DMS153 (cell line): ENCODE data around the gene HMCN1.

Experiments
- DNase-seq: peaks from one replicate; lab custom pipeline; 2025; lab: John Stamatoyannopoulos, UW

The HMCN1 gene

DNA sequence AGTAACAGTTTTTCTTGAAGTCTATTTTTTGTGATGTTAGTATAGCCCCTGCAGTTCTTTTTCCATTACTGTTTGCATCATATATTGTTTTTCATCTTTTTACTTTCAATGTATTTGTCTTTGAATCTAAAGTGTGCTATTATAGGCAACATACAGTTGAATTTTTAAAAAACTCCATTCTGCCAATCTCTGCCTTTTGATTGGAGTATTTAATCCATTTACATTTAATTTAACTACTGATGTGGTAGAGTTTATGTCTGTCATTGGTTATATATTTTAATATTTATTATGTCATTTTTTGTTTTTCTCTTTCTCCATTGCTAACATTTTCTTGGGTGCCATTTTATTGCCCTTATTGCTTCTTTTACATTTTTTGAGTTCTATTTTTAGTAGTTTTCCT is 296.3 kb downstream of the HMCN1 start:
- no peak for DNase-seq

DNA sequence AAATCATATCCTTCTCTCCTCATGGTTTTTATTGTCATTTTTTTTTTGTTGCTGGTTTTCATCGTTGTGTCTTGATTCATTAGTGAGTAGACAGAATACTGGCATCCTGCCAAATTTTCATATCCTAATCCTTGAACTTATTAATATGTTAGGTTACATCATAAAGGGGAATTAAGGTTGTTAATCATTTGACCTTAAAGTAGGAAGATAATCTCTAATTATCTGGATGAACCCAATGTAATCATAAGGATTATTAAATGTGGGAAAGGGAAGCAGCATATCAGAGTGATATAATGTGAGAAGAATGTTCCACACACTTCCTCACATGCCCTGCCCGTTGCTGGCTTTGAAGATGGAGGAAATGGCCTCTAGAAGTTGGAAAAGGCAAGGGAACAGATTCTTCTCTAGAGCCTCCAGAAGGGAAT is 299.7 kb downstream of the HMCN1 start:
- DNase-seq: no peak

DNA sequence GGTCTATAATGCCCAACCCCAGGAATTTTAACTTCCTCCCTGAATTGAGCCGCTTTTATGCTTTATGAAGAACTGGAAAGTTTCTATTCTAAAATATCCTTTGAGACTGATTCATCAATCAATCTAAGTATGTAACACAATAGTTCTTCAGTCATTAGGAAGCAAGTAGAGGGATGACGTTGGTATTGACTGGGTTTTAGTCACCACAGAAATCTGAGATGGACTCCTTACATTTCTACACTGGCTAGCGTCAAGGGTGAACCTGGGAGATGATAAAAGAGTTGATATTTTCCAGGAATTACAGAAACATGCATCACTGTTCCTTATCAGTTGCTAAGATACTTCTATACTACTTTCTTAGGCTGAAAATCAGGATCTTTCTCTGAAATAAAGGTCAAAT is 308.0 kb downstream of the HMCN1 start:
- no peak for DNase-seq

DNA sequence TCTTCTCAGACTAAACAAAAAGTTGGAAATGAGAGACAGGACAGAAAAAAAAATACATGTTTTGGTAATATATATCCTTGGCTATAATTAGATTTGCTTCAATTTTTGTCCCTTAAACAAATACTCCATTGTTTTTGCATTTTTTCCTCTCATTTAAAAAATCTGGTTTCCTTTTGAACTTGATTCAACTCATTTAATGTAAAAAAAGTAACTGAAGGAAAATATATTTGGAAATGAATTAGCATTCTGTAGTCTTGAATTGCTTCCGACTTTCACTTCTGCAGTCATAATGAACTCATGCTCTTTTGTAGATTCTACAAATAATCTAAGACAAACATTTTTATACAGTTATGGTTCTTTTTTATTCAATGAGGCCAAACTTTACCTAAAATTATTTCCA is 309.1 kb downstream of the HMCN1 start:
- no peak for DNase-seq

DNA sequence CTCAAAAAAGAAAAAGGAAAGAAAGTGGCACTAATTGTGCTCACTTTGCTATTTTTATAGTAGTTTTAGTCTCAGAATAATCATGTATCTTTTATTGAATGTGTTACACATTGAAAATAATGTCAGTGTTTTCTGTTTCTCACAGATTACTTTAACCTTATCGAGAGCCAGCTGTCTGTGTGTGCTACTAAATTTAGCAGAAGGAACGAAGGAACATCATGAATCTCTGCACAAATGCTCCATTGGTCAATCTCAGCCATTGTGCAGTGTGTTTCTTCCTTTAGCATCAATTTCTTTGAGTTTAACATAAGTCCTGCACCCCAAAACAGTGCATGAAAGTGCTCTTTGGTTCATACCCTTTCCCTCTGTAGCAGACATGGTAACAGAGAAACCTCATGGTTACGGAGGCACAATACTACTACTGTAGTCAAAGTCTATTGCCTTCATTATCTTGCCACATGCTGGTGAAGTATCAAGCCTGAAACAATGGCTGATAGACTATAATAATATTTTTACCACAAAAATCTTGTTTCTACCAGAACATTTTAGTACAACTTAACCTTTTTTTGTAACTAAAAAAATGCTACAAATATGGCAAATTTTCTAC is 310.0 kb downstream of the HMCN1 start:
- no peak for DNase-seq

DNA sequence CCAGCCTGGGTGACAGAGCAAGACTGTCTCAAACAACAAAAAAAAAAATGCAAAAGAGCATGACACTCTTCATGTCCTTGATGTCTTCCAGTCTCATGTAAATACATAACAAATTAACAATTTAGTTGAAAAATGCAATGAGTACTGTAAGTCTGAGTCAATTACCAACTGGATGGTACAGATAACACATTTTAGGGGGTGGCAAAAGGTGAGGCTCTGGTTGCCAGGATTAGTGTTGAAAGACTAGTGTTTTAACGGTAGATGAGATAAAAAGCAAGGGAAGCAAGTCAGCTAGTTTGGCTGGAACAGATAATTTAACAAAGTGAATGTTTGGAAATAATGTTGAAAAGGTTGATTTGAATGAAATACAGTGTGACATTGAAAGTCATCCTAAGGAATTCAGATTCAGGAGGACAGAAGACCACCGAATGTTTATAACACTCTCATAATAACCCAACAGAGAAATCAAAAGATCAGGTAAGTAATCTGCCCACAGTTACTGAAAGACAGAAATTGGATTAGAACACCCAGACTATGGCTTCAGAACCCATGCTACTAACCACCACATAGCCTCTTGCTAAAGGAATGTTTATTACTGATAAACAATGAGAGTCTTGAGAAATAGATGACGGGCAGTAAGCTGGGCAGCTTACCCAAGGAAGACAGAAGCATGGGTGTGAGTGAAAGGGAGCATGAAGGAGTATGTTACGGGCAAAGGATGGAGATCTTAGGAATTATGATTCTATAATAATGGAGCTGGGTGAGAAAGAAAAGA is 312.4 kb downstream of the HMCN1 start:
- DNase-seq: no peak

DNA sequence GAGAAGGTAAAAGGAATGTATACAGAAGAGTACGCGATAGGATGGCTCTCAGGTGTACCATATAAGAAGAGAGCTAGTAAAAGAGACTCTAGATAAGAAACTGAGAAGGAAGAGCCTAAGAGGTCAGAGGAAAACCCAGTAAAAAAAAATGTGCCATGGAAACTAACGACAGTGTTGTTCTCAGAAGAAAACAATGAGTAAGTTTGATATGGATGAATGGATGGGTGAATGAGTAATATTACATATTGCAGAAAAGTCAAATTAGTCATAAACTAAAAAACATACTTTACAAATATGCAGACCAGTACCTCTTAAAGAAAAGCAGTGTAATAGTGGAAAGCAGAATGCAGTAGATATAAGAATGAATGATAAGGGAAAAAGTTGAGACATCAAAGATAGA is 316.2 kb downstream of the HMCN1 start:
- DNase-seq: no peak

DNA sequence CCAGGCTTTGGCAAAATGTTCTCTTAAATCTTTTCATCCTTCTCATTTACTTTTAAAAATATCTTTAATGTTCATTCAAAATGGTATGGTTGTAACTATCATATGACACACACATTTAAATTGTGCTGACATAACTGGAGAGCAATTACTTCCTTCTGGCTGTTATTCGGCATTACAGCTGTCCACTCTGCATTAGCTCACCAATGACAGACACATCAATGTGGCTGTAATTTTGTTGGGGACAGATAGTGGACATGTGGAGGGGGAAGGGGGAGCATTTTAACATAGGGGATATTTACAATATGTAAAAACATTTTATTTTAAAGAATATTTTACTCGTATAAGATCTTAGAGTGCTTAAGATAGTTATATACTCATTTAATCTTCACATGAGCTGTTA is 319.8 kb downstream of the HMCN1 start:
- no peak for DNase-seq

DNA sequence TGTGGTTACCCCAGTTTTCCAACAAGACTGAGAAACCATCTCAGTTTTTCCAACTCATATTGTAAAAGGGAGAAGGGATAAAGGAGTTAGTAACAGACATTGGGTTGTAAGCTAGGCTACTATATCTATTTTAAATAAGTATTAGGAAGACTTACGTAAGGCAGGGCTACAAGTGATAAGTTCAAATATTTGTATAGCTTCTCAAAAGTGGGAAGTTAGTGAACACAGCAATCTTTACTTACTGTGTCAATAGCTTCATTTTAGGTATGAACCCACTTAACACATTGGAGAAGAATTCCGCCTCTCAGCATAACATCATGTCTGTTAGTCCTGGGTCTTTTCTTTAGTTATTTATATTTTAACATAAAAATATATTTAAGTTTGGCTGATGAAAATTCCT is 320.7 kb downstream of the HMCN1 start:
- no peak for DNase-seq

DNA sequence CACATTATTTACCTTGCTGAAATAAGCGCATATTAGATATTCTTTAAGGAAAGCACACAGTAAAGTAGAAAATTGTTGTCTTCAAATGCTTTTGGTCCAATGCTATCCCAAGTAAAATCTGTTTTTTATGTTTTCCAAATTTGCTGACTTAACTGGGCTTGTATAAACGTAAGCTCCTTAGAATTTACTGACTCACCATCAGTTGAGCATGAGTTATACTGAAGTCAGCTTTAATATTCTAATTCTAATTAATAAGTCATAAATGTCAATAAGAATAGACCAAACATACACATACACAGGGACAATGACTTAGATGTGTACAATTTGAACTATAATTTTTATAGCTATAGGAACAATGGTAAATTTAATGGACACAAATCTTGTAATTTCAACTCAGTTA is 321.7 kb downstream of the HMCN1 start:
- DNase-seq: no peak

DNA sequence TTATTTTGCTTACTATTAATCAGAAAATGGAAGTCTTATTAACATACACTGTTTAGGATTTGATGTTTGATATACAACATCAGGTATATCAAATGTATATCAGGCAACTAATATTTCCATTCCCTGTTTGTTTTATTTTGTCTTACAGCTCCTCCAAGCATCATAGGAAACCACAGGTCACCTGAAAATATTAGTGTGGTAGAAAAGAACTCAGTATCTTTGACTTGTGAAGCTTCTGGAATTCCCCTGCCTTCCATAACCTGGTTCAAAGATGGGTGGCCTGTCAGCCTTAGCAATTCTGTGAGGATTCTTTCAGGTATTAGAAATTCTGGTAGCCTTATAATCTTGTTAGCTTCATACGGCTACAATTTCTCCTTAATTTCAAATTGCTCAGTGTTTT is 322.9 kb downstream of the HMCN1 start:
- no peak for DNase-seq

DNA sequence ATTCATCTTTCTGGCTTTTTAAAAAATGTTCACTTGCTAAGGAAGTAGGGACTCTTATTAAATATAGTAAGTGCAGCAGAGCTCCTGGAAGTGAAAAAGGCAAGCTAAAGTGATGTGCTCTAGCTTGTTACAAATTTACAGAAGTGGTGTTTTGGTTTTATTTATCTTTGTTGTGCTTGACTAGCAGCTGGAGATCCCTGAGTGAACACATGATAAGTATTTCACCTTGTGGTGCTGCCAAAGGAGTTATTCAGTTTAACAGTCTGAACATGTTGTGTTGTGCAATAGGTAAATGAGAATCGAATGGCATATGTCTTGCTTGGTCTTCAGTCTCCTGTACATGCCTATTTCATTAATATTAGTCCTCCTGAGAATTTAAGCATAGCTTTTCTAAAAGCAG is 325.1 kb downstream of the HMCN1 start:
- peak; percentile 51 for DNase-seq

DNA sequence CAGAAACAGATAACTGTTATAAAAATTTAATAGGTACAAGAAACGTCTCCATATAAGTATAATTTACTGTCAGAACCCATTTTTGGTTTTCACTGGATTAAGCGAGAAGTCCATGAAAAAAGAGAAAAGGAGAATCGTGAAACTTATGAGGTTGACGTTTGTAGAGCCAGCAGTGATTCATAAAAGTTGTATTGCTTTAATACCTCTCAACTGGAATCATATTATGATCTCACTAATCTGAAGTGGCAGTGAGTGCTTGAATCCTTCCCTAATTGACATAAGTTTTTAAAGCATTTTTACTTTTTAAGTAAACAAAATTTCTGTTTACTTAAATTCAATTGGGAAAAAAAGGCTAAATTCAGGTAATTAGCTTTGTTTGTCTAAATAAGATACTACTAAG is 325.6 kb downstream of the HMCN1 start:
- no peak for DNase-seq

DNA sequence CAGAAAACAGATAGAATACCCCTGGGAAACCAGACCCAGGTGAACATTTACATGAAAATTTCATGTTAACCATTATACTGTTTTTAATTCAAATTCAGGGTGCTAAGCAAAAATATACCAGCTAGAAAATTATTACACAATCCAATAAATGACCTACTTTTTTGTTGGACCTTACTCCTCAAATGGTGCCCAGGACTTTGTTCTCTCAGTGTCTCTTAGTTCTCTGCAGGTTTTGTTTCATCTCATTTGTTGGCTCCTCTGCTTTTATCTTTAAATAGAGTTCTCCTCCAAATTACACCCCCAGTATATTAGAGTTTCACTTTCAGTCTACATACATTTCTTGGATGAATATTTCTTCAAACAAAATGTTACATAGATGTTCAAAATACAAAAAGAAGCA is 326.0 kb downstream of the HMCN1 start:
- DNase-seq: no peak

DNA sequence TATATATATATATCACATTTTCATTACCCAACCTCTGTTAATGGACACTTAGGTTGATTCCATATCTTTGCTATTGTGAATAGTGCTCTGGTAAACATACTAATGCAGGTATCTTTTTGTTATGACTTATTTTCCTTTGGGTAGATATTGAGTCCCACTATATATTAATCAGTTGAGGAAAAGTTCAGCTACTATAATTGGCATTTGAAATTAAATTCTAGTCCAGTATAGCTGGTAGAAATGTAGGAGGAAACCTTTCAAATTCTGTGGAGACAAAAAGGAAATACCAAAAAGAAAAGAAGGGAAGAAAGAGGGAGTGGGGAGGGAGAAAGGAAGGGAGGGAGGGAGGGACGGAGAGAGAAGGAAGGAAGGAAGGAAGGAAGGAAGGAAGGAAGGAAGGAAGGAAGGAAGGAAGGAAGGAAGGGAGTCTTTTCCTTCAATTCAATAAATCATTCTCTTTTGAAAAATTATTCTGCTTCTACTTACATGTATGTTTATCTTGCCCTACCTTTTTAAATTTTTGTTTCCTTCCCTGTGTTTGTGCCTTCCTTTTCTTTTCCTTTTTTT is 329.0 kb downstream of the HMCN1 start:
- DNase-seq: no peak

DNA sequence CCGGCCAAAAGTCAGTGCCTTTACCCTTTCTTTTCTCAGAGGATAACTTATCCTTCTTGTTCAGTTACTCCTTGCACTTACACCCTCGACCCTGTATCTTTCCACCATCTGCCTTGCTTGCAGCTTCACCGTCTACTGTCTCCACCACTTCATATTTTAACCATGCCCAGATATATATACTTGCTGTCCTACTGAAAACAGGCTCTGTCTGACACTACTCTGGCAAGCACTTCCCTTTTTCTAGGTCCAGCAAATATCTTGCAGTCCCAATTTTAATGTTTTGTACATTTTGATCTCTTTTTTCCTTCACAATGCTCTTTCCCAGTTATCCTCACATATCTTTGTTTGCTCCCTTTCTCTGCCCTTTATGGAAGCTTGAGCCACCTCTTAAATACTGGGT is 332.2 kb downstream of the HMCN1 start:
- DNase-seq: no peak

DNA sequence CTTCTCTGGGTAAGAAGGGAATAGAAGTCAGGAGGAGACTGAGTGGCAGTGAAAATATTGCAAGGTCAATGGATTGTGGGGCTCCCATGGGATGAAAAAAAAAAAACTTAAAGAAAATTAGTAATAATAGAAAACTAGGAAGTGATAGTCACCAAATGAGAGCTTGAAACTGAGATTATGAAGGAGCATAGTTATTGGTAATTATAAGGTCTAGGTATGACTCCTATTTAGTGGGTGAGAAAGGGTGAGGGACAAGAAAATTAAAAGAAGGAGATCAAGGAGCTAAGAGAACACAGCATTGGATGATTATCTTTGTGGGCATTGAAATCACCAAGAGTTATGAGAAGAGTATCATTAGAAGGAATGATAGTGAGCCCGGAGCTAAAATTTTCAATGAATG is 339.5 kb downstream of the HMCN1 start:
- DNase-seq: no peak

DNA sequence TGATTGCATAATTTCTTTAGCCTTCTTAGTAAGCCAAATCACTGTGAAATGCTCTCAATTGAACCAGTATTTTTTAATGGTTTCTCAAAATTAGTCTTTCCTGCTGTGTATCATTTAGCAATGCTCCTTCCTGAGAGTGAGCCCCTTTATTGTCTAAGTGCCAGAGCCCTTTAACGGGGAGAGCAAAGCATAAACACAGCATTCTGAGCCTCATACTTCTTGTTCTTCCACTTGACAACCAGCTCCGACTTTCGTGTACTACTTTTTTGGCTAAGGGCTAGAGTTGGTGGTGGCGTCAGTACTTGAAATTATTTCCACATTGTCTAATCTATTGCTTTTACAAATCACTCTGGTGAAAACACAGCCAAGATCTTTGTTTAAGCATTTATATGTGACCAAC is 341.8 kb downstream of the HMCN1 start:
- DNase-seq: no peak

DNA sequence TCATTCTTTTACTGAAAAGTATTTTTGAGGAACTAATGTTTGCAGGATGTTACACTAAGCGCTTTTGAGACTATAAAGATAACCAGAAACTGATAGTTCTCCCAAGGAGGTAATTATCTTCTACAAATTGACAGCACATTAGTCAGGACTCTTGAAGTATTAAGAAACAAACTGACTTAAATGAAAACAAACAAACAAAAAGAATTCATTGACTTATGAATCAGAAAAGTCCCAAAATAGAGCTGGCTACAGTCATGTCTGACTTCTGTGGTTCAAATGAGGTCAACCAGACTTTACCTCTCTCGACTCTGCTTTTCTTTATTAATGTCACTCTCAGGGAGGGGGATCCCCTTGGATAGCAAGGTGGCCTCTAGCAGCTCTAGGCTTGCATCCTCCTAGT is 344.1 kb downstream of the HMCN1 start:
- DNase-seq: no peak

DNA sequence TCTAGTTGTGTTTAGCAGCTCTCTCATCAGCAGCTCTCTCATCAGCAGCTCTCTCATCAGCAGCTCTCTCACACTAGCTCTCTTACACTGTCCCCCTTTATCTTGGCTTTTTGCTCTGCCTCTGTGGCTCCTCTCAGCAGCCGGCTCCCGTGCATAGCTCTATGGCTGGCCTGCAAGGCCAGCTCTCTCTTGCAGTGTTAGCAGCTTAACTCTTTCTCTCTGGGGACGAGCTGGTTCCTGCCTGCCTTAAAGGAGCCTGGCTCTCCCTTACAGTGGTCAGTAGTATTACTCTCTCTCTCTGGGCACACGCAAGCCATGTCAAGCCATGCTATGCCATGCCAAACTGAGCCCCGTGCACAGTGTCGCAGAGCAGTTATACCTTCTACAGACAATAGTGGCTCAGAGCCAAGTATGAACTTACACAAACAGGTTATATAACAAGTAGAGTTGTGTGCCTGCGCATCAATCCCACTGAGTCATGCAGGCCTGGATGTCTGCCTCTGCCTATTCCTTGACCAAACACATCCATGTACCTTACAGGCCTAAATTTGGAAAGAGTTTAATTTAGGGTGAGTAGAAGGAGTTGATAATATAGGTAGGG is 345.0 kb downstream of the HMCN1 start:
- DNase-seq: no peak

DNA sequence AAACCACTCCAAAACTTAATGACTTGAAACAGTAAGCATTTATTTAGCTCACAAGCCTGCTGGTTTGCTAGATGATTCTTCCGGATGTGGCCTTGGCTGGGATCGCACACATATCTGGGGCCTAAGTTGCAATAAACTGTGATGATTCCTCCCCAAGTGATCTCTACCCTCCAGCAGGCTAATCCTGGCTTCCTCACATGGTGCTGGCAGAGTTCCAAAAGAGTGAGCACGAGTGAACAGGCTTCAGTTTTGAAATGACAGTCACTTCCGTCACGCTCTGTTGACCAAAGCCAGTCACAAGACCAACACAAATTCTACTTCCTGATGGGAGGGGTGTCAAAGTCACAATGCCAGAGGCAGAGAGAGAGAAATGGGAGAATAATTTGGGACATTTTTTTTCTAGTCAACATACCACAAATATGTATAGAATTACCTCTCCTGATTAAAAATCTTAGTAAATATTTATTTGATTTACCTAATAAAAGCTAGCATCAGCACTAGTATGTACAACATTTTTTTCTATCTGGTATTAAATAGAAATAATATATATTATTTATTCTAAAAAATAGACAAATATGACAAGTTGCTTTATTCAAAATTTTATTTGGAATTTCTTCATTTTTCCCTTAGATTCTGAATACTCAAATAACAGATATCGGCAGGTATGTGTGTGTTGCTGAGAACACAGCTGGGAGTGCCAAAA is 348.2 kb downstream of the HMCN1 start:
- peak; percentile 100 for DNase-seq

DNA sequence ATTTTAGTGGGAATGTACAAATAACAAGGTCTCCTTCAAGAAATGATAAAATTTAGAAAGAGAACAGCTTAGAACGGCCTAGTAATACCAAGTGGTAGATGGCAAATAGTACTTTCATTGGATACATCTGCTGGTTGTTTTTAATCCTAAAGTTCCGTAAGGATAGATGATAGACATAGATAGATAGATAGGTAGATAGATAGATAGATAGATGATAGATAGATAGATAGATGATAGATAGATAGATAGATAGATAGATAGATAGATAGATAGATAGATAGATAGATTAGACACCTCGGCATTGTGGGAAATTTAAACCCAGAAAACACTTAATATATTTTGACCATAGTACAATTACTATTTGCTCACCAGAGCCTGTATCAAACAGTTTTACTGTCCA is 352.4 kb downstream of the HMCN1 start:
- no peak for DNase-seq

DNA sequence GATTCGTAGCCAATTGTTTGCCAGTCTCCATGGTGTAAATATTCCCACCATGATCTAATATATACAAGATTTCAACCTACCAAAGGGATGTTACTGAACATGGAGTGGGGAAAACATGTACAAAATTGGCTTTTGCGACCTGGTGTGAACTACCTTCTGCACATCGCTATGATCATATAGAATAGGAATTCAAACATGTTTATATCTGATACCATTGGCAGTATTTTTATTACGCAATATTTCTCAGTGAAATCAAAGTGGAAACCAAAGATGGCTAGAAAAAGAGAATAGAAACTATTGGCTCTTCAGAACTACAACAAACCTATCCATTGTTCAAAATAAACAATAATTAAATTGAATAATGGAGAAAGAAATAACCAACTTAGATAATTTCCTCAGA is 355.7 kb downstream of the HMCN1 start:
- no peak for DNase-seq
